Trophoblast cell (in vitro differentiated cells and primary cell): ENCODE data around the gene RGS1.

Experiments used
- DNase-seq, 2 donors: peaks; one replicate each; pipeline ENCODE4 v3.0.0-alpha.2; 2016
- H2AFZ ChIP-seq: 2 replicates; pipeline ENCODE4 v1.6.1; 2013; ENCODE audit warnings: low read length, moderate library complexity, mild to moderate bottlenecking; ENCODE audit not compliant: insufficient read depth, poor library complexity
- H2AK5ac ChIP-seq: 2 replicates; pipeline ENCODE4 v1.6.1; 2013; ENCODE audit warnings: mild to moderate bottlenecking, low read length
- H2BK120ac ChIP-seq: 2 replicates; pipeline ENCODE4 v1.6.1; 2013; ENCODE audit warnings: low read length, mild to moderate bottlenecking, moderate library complexity; ENCODE audit not compliant: insufficient read depth, poor library complexity
- H2BK12ac ChIP-seq: 2 replicates; pipeline ENCODE4 v1.6.1; 2013; ENCODE audit warnings: mild to moderate bottlenecking, low read length, moderate library complexity
- H2BK5ac ChIP-seq: 2 replicates; pipeline ENCODE4 v1.6.1; 2013; ENCODE audit warnings: low read length, low read depth, moderate library complexity, mild to moderate bottlenecking; ENCODE audit not compliant: poor library complexity
- H3K14ac ChIP-seq: 2 replicates; pipeline ENCODE4 v1.6.1; 2013; ENCODE audit warnings: mild to moderate bottlenecking, low read length
- H3K18ac ChIP-seq: 2 replicates; pipeline ENCODE4 v1.6.1; 2013; ENCODE audit warnings: mild to moderate bottlenecking, low read length
- H3K23ac ChIP-seq: 2 replicates; pipeline ENCODE4 v1.6.1; 2013; ENCODE audit warnings: low read length
- H3K27ac ChIP-seq: 2 replicates; pipeline ENCODE4 v1.5.1; 2013; ENCODE audit warnings: low read depth, mild to moderate bottlenecking, inconsistent platforms, low read length, moderate library complexity
- H3K27me3 ChIP-seq: 2 replicates; pipeline ENCODE4 v1.6.1; 2013; ENCODE audit warnings: inconsistent platforms, mild to moderate bottlenecking, low read length, moderate library complexity; ENCODE audit not compliant: insufficient read depth
- H3K36me3 ChIP-seq, 2 experiments: 1 replicate in 1 of 2; 2 replicates in 1 of 2; pipeline ENCODE4 v1.6.1; 2013; ENCODE audit warnings: low read length in 2 of 2, mild to moderate bottlenecking in 2 of 2, moderate library complexity in 1 of 2; ENCODE audit not compliant: insufficient read depth in 2 of 2, control insufficient read depth in 1 of 2
- H3K4ac ChIP-seq: 2 replicates; pipeline ENCODE4 v1.6.1; 2013; ENCODE audit warnings: low read depth, mild to moderate bottlenecking, low read length, moderate library complexity
- H3K4me1 ChIP-seq, 2 experiments: 1 replicate in 1 of 2; 2 replicates in 1 of 2; pipeline ENCODE4 v1.6.1; 2013; ENCODE audit warnings: low read length in 2 of 2, mild to moderate bottlenecking in 2 of 2, moderate library complexity in 1 of 2; ENCODE audit not compliant: insufficient read depth in 2 of 2, control insufficient read depth in 1 of 2
- H3K4me2 ChIP-seq: 2 replicates; pipeline ENCODE4 v1.6.1; 2013; ENCODE audit warnings: inconsistent platforms, mild to moderate bottlenecking, low read length, moderate library complexity
- H3K4me3 ChIP-seq: 2 replicates; pipeline ENCODE4 v1.5.1; 2013; ENCODE audit warnings: mild to moderate bottlenecking, low read depth, low read length, inconsistent platforms
- H3K79me1 ChIP-seq: one replicate; pipeline ENCODE4 v1.6.1; 2013; ENCODE audit warnings: low read length
- H3K79me2 ChIP-seq: 2 replicates; pipeline ENCODE4 v1.6.1; 2013; ENCODE audit warnings: low read length, mild to moderate bottlenecking; ENCODE audit not compliant: control insufficient read depth, insufficient read depth, poor library complexity
- H3K9ac ChIP-seq: 2 replicates; pipeline ENCODE4 v1.6.1; 2013; ENCODE audit warnings: mild to moderate bottlenecking, low read length
- H3K9me3 ChIP-seq: 2 replicates; pipeline ENCODE4 v1.6.1; 2013; ENCODE audit warnings: low read depth, mild to moderate bottlenecking, control low read depth, inconsistent platforms, low read length; ENCODE audit not compliant: insufficient read depth
- H4K12ac ChIP-seq: 2 replicates; pipeline ENCODE4 v1.6.1; 2013; ENCODE audit warnings: low read depth, mild to moderate bottlenecking, low read length, moderate library complexity
- H4K8ac ChIP-seq: 2 replicates; pipeline ENCODE4 v1.6.1; 2013; ENCODE audit warnings: low read depth, mild to moderate bottlenecking, low read length, moderate library complexity
- H4K91ac ChIP-seq: one replicate; pipeline ENCODE4 v1.6.1; 2013; ENCODE audit warnings: low read depth, mild to moderate bottlenecking, low read length, moderate library complexity
- WGBS: extraction: QIAGEN DNeasy Blood & Tissue Kit; methylation state at CpG from one replicate; pipeline ENCODE4 v1.1.7; 2013; ENCODE audit warnings: missing lambda C conversion rate; ENCODE audit not compliant: insufficient read length, insufficient coverage; ENCODE audit errors: extremely low coverage; 5-methylcytosine and 5-hydroxymethylcytosine counted together

The RGS1 gene

DNA sequence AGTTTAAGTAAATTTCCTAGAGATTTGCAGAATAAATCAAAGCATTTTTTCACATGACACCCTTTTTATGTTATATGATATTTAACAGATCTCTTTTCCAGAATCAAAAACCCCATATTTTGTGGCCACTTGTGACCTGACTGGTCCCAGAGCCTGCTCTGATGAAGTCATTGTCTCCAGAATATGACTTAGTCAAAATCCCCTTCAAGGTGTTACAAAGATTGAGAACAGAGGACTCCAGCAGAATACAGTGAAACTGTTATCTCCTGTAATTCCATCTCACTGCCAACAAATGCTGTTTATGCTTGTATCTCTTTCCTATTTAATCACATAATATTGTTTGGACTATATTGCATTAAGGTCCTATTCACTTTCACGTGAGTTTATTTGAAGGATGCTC is 25.6 kb downstream of the RGS1 start:
- no peak overlapping the region for H3K27ac ChIP-seq
- H2BK12ac ChIP-seq: no peak overlapping the region
- H3K27me3 ChIP-seq: no peaks in the 10 kb centered on the region

DNA sequence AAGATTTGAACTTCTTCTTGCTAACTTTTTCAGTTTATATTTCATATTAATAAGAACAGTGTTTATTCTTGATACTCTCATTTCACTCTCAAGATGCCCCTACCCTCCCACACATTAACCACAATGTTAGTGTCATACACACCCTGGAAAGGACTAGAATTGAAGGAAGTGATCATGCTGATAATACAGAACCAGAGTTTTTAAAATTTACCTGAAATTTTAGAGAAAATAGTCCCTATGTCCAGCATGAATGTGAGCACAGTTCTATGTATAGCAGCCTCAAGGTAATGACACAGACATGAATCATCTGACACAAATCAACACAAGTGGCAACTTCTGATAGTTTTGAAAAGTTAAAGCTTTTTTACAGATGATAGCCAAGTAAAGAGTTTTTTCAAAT is 26.0 kb downstream of the RGS1 start:
- Histone ChIP-seq H2BK5ac (no peak overlapping the region), H3K14ac (no peak overlapping the region), H3K36me3 (no peaks in the 10 kb centered on the region), H3K18ac (no peak overlapping the region), H3K4me3 (no peak overlapping the region), H4K91ac (no peak overlapping the region), H3K23ac (no peak overlapping the region), H3K9me3 (no peaks in the 10 kb centered on the region), H3K4me1 (no peaks in the 10 kb centered on the region), H3K4me2 (no peak overlapping the region), H4K12ac (no peak overlapping the region), H3K4ac (no peak overlapping the region), H2BK120ac (no peak overlapping the region), H2AFZ (no peak overlapping the region), H3K27ac (no peak overlapping the region), H4K8ac (no peak overlapping the region), H3K9ac (no peak overlapping the region), H3K79me2 (no peaks in the 10 kb centered on the region), H2BK12ac (no peak overlapping the region), H3K27me3 (no peaks in the 10 kb centered on the region), H2AK5ac (no peak overlapping the region), H3K79me1 (no peaks in the 10 kb centered on the region)
- DNase-seq: no peak

More for the DNA sequence above, 25.6 kb downstream of the RGS1 start:
- no peak overlapping the region for H4K12ac ChIP-seq
- WGBS: no CpG with 5 or more reads among the region's 1 CpG
- no peak overlapping the region for H3K4me2 ChIP-seq
- no peaks in the 10 kb centered on the region for H3K79me1 ChIP-seq
- H3K4me1 ChIP-seq: no peaks in the 10 kb centered on the region
- no peak overlapping the region for H2BK5ac ChIP-seq
- no peak overlapping the region for H3K4ac ChIP-seq
- H2AK5ac ChIP-seq: no peak overlapping the region
- no peaks in the 10 kb centered on the region for H3K36me3 ChIP-seq
- no peak overlapping the region for H4K8ac ChIP-seq
- H3K4me3 ChIP-seq: no peak overlapping the region
- no peak overlapping the region for H3K23ac ChIP-seq
- no peak overlapping the region for H2AFZ ChIP-seq
- H3K9ac ChIP-seq: no peak overlapping the region
- H3K79me2 ChIP-seq: no peaks in the 10 kb centered on the region
- no peak for DNase-seq
- no peaks in the 10 kb centered on the region for H3K9me3 ChIP-seq
- no peak overlapping the region for H3K14ac ChIP-seq
- no peak overlapping the region for H3K18ac ChIP-seq
- H2BK120ac ChIP-seq: no peak overlapping the region
- H4K91ac ChIP-seq: no peak overlapping the region

DNA sequence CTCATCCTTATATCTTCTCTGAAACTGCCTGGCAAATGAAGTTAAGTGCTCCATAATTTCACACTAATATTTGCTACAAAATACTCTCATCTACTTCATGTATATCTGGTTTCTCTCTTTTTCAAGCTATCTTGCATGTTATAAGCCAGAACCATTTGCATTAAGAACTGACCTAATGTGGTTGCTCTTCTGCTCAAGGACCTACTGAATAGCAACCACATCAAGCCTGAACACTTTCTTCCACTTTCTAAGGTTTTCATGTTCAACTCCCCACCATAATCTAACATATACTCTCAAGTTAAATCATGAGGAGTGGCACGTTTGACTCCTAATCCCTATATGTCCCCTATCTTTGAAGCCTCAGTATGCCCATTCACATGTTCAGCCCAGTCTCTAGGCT is 27.2 kb downstream of the RGS1 start:
- no peak for DNase-seq
- no peak overlapping the region for H3K4me2 ChIP-seq
- no peak overlapping the region for H2BK5ac ChIP-seq
- no peak overlapping the region for H3K9ac ChIP-seq
- no peak overlapping the region for H2BK120ac ChIP-seq
- no peak overlapping the region for H3K4ac ChIP-seq
- no peak overlapping the region for H3K23ac ChIP-seq
- H3K79me1 ChIP-seq: no peaks in the 10 kb centered on the region
- H3K4me1 ChIP-seq: no peaks in the 10 kb centered on the region
- H3K14ac ChIP-seq: no peak overlapping the region
- no CpG with 5 or more reads among the region's 1 CpG for WGBS
- H3K18ac ChIP-seq: no peak overlapping the region
- no peak overlapping the region for H3K27ac ChIP-seq
- no peak overlapping the region for H4K91ac ChIP-seq
- H2BK12ac ChIP-seq: no peak overlapping the region
- no peak overlapping the region for H2AK5ac ChIP-seq
- H4K12ac ChIP-seq: no peak overlapping the region
- no peaks in the 10 kb centered on the region for H3K27me3 ChIP-seq
- no peak overlapping the region for H3K4me3 ChIP-seq
- H2AFZ ChIP-seq: no peak overlapping the region
- H3K79me2 ChIP-seq: no peaks in the 10 kb centered on the region
- H3K36me3 ChIP-seq: no peaks in the 10 kb centered on the region
- no peak overlapping the region for H4K8ac ChIP-seq
- no peaks in the 10 kb centered on the region for H3K9me3 ChIP-seq

DNA sequence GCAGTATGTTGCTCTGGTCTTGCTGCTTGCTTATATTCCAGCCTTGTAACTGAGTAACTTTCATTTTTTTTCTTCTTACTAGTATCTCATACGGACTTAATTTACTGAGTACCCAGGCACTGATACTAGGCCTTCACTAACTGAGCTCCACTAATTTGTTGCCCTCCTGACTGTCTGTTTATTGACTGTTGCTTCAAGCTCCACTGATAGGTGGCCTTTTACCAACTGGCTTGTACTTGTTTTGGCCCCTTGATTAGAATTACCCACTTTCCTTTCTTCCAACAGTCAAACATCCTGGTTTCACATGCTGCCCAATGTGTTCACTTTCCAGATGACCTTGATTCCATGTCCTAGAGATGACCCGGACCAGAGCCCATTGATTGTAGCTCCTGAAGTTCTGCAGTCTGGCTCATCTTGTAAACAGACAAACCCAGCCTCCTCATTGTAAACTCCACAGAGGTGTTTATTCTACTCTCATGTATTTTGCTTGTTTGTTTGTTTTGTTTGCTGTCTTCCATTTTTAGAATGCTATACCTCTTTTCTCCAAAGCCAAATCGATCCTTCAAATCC is 27.7 kb downstream of the RGS1 start:
- WGBS: no CpG with 5 or more reads among the region's 3 CpGs
- Histone ChIP-seq H2BK12ac (no peak overlapping the region), H3K23ac (no peak overlapping the region), H2AFZ (no peak overlapping the region), H4K91ac (no peak overlapping the region), H3K4me2 (no peak overlapping the region), H3K9me3 (no peaks in the 10 kb centered on the region), H2AK5ac (no peak overlapping the region), H4K8ac (no peak overlapping the region), H3K79me2 (no peaks in the 10 kb centered on the region), H3K27ac (no peak overlapping the region), H3K9ac (no peak overlapping the region), H4K12ac (no peak overlapping the region), H3K4me3 (no peak overlapping the region), H2BK5ac (no peak overlapping the region), H3K79me1 (no peaks in the 10 kb centered on the region), H3K14ac (no peak overlapping the region), H3K18ac (no peak overlapping the region), H2BK120ac (no peak overlapping the region), H3K4me1 (no peaks in the 10 kb centered on the region), H3K36me3 (no peaks in the 10 kb centered on the region), H3K4ac (no peak overlapping the region), H3K27me3 (no peaks in the 10 kb centered on the region)
- no peak for DNase-seq
